OCI-M1 (cell line): ENCODE measurements around the gene EPSTI1.
A peak's percentile ranks its signal among the peaks of the same experiment; 100 is the strongest.
"Not testable (repeated sequence)": the region's sequence is repeated elsewhere in the genome, so short reads cannot be mapped to it uniquely, and the experiment has no call there.

Experiments used
- DNase-seq: peaks from one replicate; lab custom pipeline; 2025; lab: John Stamatoyannopoulos, UW

Gene EPSTI1, protein sequence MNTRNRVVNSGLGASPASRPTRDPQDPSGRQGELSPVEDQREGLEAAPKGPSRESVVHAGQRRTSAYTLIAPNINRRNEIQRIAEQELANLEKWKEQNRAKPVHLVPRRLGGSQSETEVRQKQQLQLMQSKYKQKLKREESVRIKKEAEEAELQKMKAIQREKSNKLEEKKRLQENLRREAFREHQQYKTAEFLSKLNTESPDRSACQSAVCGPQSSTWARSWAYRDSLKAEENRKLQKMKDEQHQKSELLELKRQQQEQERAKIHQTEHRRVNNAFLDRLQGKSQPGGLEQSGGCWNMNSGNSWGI

DNA sequence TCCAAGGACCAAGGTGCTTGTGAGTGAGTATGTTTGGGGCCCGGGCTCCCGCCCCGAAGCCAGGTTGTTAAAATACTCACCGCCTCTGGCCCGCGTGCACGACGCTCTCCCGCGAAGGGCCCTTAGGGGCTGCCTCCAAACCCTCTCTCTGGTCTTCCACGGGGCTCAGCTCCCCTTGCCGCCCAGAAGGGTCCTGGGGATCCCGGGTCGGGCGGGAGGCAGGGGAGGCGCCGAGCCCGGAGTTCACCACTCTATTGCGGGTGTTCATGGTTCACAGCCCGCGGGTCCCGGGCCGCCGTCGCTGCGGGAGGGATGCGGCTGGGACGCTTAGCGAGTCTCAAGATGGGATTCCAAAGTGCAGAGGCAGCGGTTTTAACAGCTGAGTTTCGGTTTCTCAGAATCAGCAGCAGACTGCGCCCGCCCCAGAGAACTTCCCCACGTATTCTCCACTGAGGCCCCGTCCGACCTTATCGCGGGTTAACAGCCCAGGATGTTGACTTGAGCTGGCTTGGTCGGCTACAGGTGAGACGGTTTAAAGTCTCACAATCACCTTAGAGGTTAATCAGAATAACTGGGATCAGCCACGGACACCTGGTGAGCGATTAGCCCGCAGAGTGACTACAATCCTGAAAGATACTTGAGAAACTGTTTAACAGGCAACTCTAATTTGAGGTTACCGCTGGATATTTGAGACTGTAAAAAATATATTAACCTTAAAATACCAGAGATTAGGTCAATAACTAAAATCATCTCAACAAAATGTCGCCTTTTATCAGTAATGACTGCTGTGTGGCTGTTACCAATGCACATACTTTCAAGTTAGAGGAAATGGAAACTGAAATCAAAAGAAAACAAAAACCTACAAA is at the start of gene EPSTI1:
Gene EPSTI1 (minus strand): TSS at position 344 of the 866 bp plus-strand sequence. CDS start 76 bp downstream, at position 268.
- peak; percentile 92 for DNase-seq

- no peak for DNase-seq
Measured at GRCh38 chr13:43041369-43041921, 49.4 kb upstream of the EPSTI1 start.

DNA sequence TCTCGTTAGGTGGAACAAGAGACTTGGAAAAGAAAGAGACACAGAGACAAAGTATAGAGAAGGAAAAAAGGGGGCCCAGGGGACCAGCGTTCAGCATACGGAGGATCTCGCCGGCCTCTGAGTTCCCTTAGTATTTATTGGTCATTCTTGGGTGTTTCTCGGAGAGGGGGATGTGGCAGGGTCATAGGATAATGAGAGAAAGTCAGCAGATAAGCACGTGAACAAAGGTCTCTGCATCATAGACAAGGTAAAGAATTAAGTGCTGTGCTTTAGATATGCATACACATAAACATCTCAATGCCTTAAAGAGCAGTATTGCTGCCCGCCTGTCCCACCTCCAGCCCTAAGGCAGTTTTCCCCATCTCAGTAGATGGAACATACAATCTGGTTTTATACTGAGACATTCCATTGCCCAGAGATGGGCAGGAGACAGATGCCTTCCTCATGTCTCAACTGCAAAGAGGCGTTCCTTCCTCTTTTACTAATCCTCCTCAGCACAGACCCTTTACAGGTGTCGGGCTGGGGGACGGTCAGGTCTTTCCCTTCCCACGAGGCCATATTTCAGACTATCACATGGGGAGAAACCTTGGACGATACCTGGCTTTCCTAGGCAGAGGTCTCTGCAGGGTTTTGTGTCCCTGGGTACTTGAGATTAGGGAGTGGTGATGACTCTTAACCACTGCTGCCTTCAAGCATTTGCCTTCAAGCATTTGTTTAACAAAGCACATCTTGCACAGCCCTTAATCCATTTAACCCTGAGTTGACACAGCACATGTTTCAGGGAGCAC is 48.7 kb upstream of the EPSTI1 start:
- not testable (repeated sequence) for DNase-seq

- no peak for DNase-seq
Measured at GRCh38 chr13:43039966-43040365, 47.9 kb upstream of the EPSTI1 start.

- DNase-seq: peak; percentile 54
Measured at GRCh38 chr13:43036351-43037250, 44.6 kb upstream of the EPSTI1 start.

GRCh38 chr13:43033038-43033437 is 41.0 kb upstream of the EPSTI1 start:
- DNase-seq: no peak

GRCh38 chr13:43031881-43032280 is 39.8 kb upstream of the EPSTI1 start:
- no peak for DNase-seq

- no peak for DNase-seq
Measured at GRCh38 chr13:43030548-43030947, 38.5 kb upstream of the EPSTI1 start.

DNA sequence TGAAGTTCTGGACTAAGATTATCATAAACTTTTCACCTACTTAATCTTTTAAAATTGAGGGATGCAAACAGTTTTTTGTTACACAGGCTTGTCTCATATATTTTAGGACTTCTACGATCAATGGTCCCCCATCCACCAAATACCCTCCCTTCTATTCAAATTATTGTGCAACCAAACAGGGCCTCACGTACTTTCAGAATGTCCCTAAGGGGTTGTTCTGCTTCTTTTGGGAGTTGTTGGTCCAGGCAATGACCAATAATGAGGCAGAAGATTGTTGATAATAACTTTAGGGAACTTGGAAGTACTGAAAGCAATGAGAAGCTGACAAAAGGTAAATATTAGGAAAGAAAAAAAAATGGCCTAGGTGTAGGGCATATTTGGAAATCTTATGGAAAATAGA is 34.2 kb upstream of the EPSTI1 start:
- DNase-seq: peak; percentile 62

- DNase-seq: peak; percentile 93
Measured at GRCh38 chr13:43023289-43023963, 31.4 kb upstream of the EPSTI1 start, which contains the start of gene DNAJC15. Gene DNAJC15, plus strand, starts transcription at chr13:43023586. Its CDS starts 41 bp downstream, at chr13:43023627.

DNA sequence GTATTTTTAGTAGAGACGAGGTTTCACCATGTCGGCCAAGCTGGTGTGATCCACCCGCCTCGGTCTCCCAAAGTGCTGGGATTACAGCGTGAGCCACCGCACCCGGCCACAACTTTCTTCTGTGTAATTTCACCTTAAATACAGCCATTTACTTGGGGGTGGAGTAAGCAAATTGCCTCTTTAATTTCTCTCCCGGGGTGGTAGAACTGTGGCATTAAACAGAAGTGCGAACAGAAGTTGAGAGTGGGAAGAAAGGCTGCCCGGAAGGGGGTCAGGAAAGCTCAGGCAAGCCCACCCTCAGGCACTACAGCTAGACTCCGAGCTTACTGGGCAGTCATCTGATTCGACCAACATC is 30.9 kb upstream of the EPSTI1 start:
- no peak for DNase-seq

DNA sequence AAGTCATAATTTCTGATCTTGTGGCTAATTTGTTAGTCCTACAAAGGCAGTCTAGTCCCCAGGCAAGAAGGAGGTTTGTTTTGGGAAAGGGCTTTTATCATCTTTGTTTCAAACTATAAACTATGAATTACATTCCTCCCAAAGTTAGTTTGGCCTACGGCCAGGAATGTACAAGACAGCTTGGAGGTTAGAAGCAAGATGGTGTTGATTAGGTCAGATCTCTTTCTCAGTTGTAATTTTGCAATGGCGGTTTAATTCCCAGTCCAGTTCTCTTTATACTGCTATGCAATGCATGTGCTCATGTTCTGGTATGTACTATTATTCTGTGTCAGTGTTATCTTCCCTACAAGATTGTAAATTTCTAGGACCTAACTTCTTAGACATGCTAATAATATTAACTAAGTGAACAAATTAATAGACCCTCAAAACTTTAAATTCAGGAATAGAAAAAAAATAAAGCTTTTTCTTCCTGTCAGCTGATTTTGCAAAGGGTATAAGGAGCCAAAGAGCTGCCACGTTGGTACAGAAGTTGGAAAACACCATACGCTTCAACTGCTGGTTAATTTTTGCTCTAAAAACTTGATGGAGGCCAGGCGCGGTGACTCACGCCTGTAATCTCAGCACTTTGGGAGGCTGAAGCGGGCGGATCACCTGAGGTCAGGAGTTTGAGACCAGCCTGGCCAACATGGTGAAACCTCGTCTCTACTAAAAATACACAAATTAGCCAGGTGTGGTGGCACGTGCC is 30.1 kb upstream of the EPSTI1 start:
- no peak for DNase-seq

DNA sequence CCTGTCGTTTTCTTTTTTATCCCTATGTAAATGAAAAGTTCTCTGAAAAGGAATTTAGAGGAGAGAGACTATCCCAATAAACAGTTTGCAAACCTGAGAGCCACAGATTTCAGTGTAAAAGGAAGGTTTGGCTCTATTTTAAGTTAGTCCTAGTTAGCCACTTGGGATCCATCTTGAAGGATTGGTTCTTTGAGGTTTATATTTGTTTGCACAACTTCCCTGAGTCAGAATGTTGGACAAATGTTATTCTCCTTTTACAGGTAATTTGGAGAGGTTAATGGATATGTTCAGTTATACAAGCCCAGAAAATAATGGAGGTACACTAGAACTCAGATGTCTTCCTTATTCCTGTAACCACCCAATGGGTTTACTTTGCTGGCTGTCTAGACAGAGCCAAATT is 28.8 kb upstream of the EPSTI1 start:
- DNase-seq: no peak

- DNase-seq: no peak
Measured at GRCh38 chr13:43019811-43020210, 27.8 kb upstream of the EPSTI1 start.

DNA sequence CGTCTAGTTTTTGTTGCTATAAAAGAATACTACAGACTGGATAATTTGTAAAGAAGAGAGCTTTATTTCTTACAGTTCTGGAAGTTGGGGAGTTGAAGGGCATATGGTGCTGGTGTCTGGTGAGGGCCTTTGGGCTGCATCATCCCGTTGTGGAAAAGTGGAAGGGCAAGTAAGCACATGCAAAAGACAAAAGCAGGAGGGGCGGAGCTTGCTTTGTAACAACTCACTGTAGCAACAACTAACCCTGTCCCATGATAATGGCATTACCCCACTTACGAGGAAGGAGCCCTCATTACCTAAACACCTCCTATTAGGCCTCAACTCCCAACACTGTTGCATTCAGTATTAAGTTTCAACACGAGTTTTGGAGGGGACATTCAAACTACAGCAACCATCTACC is 24.2 kb upstream of the EPSTI1 start:
- DNase-seq: no peak

DNA sequence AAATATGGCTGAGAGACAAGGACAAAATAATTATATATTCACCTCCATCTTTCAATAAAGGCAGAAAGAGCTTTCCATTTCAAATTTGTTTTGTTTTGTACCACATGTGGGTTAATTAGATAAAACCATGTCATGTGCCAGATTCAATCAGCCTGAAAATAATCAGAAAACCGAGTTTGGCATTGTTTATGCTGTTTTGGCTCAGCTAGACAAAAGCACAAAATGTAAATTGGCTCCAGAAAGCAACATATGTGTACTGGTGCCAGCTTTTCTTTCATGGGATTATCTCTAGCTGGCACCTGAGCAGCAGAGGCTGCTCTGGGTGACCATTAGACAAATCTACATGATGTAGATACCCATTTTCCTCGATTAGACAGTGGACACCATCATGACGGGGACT is 22.1 kb upstream of the EPSTI1 start:
- DNase-seq: no peak

- DNase-seq: no peak
Measured at GRCh38 chr13:43009506-43009905, 17.5 kb upstream of the EPSTI1 start.

GRCh38 chr13:43008596-43008995 is 16.6 kb upstream of the EPSTI1 start:
- no peak for DNase-seq

- DNase-seq: no peak
Measured at GRCh38 chr13:43006893-43007631, 15.0 kb upstream of the EPSTI1 start.
